ENCODE measurements around the gene PLP2.

Gene PLP2

GRCh38 chrX:49153467-49153866, 18.2 kb upstream of the PLP2 start:
- TF ChIP-seq POLR2A (IDR thresholded peaks at IDR 0.05; ENCODE audit: low read depth, low read length) (no peak), POLR2AphosphoS5 (IDR thresholded peaks at IDR 0.05; ENCODE audit: low read depth, low read length) (no peak)
- DNase-seq (ENCODE audit: insufficient read length): no peak
- FAIRE-seq: no peak

- TF ChIP-seq POLR2A (IDR thresholded peaks at IDR 0.05; ENCODE audit: low read depth, low read length) (no peak), POLR2AphosphoS5 (IDR thresholded peaks at IDR 0.05; ENCODE audit: low read depth, low read length) (no peak), TAF1 (IDR thresholded peaks at IDR 0.05; ENCODE audit: borderline replicate concordance, low read depth, low read length) (no peak)
- DNase-seq (ENCODE audit: insufficient read length): no peak
- FAIRE-seq: no peak
Observed at GRCh38 chrX:49155243-49155899, 16.3 kb upstream of the PLP2 start.

DNA sequence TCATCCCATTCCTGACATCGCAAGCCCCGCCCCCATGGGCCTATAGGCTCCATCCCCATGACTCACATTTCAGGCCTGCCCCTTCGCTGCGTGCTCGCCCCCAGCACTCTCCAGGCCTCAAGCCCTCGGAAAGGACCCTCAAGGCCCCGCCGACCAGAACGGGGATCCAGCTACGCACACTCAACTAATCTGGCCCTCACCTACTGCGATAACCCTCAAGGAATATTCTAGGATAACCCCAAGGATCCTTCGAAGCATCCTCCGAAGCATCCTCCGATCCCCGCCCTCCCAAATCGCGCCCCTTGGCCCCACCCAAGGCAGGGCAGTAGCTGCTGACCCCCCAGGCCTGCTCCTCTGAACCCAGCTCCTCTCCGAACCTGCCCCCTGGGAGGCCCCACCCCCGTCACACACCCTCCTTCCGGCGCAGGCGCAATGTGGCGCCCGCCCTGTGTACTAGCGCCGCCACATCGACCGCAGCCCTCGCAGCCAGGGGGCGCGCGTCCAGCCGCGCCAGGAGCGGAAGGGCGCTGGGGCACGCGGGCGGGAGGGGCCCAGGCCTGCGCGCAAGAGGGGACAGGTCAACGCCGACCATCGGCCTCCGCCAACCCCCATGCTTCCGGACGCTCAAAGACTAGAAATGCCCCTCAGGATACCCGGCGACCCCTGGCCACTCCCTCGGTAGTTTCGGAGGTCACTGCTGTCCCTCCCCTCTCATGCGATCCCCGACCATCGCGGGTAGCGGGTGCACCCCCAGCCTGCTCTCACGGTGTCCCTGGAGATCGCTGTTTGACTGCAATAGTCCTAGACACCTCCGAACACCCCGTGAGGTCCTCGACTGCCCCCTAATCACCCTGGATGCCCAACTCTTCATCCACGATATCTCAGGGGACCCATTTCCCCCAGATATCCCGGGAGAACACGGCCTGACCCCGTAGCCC, 15.5 kb upstream of the PLP2 start:
- TF ChIP-seq POLR2A (IDR thresholded peaks at IDR 0.05; ENCODE audit: low read depth, low read length) (peak; percentile 26; the same call in 1 of the 2 replicates), POLR2AphosphoS5 (IDR thresholded peaks at IDR 0.05; ENCODE audit: low read depth, low read length) (no peak), TAF1 (IDR thresholded peaks at IDR 0.05; ENCODE audit: borderline replicate concordance, low read depth, low read length) (no peak)
- FAIRE-seq (peak; percentile 95), DNase-seq (ENCODE audit: insufficient read length) (peak; percentile 78)

GRCh38 chrX:49157194-49157593, 14.5 kb upstream of the PLP2 start:
- FAIRE-seq (no peak), DNase-seq (ENCODE audit: insufficient read length) (no peak)
- TF ChIP-seq POLR2A (IDR thresholded peaks at IDR 0.05; ENCODE audit: low read depth, low read length) (no peak), POLR2AphosphoS5 (IDR thresholded peaks at IDR 0.05; ENCODE audit: low read depth, low read length) (no peak), TAF1 (IDR thresholded peaks at IDR 0.05; ENCODE audit: borderline replicate concordance, low read depth, low read length) (no peak)

GRCh38 chrX:49160908-49161307, 10.8 kb upstream of the PLP2 start:
- TF ChIP-seq POLR2A (IDR thresholded peaks at IDR 0.05; ENCODE audit: low read depth, low read length) (no peak), TAF1 (IDR thresholded peaks at IDR 0.05; ENCODE audit: borderline replicate concordance, low read depth, low read length) (no peak), POLR2AphosphoS5 (IDR thresholded peaks at IDR 0.05; ENCODE audit: low read depth, low read length) (no peak)
- DNase-seq (ENCODE audit: insufficient read length) (no peak), FAIRE-seq (no peak)

DNA sequence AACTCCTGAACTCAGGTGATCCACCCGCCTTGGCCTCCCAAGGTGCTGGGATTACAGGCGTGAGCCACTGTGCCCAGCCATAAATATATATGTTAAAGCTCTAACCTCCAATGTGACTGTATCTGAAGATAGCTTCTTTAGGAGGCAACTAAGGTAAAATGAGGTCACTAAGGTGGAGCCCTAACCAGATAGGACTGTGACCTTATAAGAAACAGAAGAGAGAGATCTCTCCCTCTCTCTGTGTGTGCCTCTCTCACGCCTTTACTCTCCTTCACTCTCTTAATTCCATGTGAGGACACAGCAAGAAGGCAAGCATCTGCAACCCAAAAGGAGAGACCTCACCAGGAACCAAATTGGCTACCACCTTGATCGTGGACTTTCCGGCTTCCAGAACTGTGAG, 10.1 kb upstream of the PLP2 start:
- DNase-seq (ENCODE audit: insufficient read length) (no peak), FAIRE-seq (no peak)
- TF ChIP-seq POLR2AphosphoS5 (IDR thresholded peaks at IDR 0.05; ENCODE audit: low read depth, low read length) (no peak), POLR2A (IDR thresholded peaks at IDR 0.05; ENCODE audit: low read depth, low read length) (no peak), TAF1 (IDR thresholded peaks at IDR 0.05; ENCODE audit: borderline replicate concordance, low read depth, low read length) (no peak)

GRCh38 chrX:49162620-49163019, 9.1 kb upstream of the PLP2 start, which contains the start of gene MAGIX:
MAGIX (plus strand) TSS chrX:49162758; CDS start chrX:49162890, 132 bp downstream.
- TF ChIP-seq POLR2AphosphoS5 (IDR thresholded peaks at IDR 0.05; ENCODE audit: low read depth, low read length) (no peak), POLR2A (IDR thresholded peaks at IDR 0.05; ENCODE audit: low read depth, low read length) (no peak), TAF1 (IDR thresholded peaks at IDR 0.05; ENCODE audit: borderline replicate concordance, low read depth, low read length) (no peak)
- DNase-seq (ENCODE audit: insufficient read length): no peak
- no peak for FAIRE-seq

GRCh38 chrX:49163555-49164419, 7.9 kb upstream of the PLP2 start:
- DNase-seq (ENCODE audit: insufficient read length): no peak
- TF ChIP-seq TAF1 (IDR thresholded peaks at IDR 0.05; ENCODE audit: borderline replicate concordance, low read depth, low read length) (no peak), POLR2A (IDR thresholded peaks at IDR 0.05; ENCODE audit: low read depth, low read length) (peak; percentile 18; the same call in 1 of the 2 replicates)
- FAIRE-seq: no peak

DNA sequence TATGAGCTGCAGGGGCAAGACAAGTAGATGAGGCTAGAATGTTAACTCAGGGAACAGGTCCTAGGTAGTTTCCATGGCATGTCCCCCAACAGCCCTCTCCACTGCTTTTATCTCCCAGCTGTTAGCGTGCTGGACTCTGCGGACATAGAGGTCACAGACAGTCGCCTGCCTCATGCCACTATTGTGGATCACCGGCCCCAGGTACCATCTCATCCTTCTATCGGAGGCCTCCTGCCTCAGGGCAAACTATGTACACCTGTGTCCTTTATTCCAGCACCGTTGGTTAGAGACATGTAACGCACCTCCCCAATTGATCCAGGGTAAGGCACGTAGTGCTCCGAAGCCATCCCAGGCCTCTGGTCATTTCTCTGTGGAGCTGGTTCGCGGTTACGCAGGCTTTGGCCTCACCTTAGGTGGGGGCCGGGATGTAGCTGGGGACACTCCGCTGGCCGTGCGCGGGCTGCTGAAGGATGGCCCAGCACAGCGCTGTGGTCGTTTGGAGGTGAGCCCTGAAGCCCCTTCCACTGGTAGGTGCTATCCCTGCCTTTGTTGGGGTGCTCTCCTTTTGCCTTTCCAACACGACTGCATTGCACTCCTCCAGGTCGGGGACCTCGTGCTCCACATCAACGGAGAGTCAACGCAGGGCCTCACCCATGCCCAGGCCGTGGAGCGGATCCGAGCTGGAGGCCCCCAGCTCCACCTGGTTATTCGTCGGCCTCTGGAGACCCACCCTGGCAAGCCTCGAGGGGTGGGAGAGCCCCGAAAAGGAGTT, 6.9 kb upstream of the PLP2 start:
- DNase-seq (ENCODE audit: insufficient read length): no peak

More for the DNA sequence above, 6.9 kb upstream of the PLP2 start:
- no peak for TF ChIP-seq POLR2AphosphoS5 (IDR thresholded peaks at IDR 0.05; ENCODE audit: low read depth, low read length)
- TF ChIP-seq POLR2A (IDR thresholded peaks at IDR 0.05; ENCODE audit: low read depth, low read length): no peak
- TF ChIP-seq TAF1 (IDR thresholded peaks at IDR 0.05; ENCODE audit: borderline replicate concordance, low read depth, low read length): no peak
- no peak for FAIRE-seq
